ENCODE measurements around the gene DCST2.
A peak's percentile ranks its signal among the peaks of the same experiment; 100 is the strongest.

Gene DCST2

DNA sequence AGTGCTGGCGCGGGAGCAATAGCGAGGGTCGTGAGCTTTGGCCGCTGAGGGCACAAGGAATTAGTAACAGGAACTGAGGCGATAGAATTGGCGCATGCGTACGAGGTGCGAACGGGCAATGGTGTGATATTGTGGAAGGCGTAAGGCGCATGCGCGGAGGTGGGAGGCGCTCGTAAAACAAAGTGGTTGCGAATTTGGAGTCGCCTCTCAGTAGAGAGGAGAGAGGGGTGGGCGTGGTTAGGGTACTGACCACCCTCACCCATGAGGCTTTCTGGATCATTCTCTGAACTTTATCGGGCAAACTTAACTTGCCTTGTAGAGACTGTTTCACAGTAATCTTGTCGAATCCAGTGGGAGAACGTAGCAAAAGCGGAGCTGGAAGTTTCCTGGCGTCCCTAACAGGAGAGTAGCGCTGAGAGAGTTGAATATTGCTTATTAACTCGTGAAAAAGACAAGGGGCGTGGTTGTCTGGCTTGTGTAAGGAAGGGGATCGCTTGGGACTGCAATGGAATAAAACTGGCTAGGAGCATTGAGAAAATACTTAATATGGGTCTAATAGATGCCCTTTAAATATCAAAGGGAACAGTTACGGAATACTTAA lies 58.7 kb downstream of the DCST2 start:
- peak; percentile 93 for DNase-seq (ENCODE audit: low read depth)

DNA sequence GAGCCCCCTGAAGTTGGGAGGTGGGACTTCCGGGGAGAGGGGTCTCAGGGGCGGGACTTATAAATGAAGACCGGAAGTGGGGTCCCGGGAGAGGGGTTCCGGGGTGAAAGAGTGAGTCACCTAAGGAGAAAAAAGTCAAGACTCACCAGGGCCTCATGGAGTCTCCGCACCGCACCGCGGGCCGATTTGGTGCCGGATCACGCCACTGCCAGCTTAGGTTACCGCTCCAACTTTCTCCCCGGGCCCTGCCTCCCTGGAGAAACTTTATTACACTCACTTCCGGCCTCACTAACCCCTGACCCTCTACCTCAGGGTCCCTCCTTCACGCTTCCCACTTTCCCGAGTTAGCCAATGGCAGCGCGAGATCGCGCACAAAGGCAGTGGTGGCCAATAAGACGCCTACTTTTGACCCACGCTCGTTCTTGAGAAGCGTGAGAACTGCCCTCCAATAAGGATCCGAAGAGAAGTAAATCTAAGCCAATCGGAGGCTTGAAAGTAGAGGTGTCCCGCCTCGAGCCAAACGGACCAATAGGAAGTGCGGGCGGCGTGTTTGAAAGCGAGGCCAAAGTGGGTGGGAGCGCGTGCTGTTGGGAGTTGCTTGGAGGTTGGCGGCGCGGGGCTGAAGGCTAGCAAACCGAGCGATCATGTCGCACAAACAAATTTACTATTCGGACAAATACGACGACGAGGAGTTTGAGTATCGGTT lies 59.3 kb downstream of the DCST2 start, which contains the start of gene CKS1B:
Gene CKS1B (plus strand): TSS at position 580 of the 706 bp plus-strand sequence. CDS start 65 bp downstream, at position 645.
- DNase-seq (ENCODE audit: low read depth), result peak; percentile 94

DNA sequence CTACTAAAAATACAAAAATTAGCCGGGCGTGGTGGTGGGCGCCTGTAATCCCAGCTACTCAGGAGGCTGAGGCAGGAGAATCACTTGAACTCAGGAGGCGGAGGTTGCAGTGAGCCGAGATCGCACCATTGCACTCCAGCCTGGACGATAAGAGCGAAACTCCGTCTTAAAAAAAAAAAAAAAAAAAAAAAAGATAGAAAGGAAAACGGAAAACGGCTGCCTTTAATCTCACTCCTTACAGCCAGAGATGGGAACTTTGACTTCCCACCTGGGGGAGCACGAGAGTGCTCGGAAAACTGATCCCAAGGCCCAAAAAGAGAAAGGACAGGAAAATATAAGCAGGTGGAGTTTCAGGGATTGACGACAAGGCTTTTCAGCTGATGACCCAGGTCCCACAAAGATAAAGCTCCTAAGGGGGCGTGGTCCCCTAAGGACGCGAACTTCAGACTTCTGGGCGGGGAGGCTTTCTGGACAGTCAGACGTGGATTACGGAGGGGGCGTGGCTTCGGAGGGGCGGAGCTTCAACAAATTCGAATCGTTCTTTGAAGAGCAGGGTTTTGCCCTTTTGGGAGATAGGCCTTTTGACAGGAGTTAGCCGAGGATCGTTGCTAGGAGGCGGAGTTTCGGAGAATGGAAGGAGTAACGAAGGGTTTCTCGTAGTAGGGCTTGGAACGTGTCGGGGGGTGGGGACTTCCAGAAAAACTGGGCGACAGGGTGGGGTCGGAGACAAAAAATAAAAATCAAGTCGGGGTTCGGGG lies 60.1 kb downstream of the DCST2 start:
- DNase-seq (ENCODE audit: low read depth), result peak; percentile 87

DNA sequence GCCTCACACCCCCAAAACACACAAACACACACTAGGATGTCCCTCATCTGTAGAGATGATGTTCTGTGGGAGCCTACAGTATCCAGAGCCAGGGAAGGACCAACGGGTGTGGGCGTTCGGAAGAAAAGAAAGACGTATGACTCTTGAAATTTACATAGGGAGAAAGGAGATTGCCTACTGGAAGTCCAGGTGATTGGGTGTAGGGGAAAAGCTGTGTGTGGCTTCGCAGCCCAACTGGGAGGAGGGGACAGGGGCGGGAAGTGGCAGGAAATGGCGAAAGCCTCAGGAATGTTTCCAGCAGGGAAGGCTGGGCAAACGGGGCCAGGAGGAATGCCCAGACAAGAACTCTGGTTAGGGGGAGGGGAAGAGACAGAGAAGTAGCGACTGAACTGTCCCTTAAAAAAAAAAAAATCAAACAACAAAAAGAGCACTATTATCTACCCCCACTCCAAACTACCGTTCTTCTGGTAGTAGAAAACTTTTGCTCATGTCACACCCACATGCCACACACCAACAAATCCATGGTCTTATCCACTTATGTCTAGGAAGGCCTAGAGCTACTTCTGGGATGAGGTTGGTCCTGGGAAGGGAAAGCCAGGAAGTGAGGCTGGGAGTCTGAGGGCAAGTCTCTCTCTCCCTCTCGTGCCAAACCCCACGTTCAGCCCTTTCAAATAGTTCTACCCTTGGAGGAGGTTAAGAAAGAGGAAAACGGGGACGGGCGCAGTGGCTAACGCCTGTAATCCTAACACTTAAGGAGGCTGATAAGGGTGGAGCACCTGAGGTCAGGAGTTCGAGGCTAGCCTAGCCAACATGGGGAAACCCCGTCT lies 60.9 kb downstream of the DCST2 start:
- DNase-seq (ENCODE audit: low read depth), result no peak

DNA sequence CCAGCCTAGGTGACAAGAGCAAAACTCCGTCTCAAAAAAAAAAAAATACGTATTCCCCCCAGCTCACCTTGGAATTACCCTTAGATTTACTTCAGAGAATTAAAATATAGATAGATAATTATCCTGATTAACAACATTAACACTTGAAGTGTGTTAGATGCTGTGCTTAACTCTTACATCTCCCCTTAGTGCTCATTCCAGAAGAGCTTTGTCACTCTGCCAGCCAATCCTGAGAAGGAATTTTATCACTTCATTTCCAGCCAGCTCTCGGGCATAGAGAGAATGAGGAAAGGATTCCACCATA lies 61.4 kb downstream of the DCST2 start:
- DNase-seq (ENCODE audit: low read depth), result no peak

DNA sequence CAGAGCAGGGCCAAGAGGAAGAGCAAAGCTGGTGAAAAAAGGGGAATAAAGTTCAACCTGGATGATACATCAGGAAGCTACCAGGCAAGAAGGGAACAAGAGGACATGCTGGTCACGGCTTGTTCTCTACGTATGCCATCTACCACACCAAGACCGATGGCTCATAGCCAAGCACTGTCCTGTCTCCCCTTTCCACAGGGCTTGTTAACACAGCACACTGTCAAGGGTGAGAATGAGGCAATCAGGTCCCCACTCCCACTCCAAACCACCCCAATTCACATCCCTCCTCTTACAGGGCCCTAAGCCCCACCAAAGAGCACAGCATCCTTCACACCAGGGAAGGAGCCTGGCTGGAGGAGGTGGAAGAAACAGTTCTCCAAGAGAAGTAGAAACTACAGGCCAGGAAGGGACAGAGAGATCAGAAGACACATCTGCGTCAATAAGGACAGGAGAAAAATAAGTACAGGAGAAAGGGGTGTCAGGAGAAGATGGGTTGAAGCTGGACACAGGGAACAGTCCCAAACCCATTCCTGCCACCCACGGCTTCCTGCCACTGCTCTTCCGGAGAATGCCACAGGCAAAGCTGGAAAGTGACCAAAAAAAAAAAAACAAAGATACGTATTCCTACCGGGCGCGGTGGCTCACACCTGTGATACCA lies 62.1 kb downstream of the DCST2 start:
- no peak for DNase-seq (ENCODE audit: low read depth)

DNA sequence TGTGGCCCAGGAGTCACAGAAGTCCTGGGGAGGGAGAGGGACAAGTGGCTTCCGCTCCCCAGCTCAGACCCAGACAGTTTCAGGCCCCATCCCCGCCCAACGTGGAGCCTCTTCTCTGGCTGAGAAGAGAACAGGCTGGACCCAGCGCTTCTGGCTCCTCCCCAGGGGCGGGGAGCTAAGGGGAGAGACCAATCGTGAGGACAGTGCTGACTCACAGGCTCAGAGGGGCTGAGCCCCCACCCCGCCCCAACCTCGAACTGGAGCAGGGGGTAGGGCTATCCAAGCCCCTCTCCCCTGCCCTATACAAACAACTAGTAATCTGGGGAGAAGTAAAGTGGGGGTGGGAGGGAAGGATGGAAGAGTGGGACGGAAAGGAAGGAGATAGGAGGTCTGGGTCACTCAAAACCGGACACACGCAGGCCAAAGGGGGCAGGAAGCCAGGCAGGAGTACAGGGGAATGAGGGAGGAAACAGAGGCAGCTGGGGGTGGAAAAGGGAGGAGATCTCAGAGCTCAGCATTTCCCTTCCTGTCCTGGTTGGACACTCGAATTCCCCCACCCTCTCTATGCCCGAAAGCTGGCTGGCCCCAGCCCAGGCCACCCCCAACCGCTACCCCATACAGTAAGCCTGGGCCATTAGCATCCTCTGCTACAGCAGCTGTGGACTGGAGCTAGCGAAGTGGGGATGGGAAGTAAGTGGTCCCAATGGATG lies 62.8 kb downstream of the DCST2 start, which contains the start of gene SHC1:
Gene SHC1 (minus strand): TSS at position 117 of the 710 bp plus-strand sequence. CDS start 221 bp downstream, outside the sequence.
- DNase-seq (ENCODE audit: low read depth), result no peak

DNA sequence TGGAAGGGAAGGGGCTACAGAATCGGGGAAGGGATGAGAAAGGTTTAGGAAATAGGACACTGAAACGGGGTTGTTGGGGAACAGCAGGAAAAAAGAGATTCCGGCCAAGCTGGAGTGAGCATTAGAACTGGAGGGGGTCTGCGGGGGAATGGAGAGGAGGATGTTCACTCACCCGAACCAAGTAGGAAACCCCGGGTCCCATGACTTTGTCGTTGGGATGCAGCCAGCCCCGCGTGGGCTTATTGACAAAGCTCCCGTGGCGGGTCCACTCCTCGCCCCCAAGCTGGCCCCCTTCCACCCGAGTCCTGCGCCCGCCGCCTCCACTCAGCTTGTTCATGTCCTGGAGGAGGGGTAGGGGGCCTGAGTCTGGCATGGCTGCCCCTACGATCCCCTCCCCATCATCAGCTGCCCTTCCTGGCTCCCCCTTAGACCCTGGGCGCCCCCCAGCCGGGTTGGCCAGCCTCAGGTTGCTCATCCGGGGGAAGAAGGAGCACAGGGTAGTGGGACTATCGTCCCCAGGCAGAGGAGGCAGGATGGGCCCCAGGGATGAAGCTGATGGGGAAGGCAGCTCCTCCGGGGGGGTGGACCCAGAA lies 63.6 kb downstream of the DCST2 start:
- no peak for DNase-seq (ENCODE audit: low read depth)

DNA sequence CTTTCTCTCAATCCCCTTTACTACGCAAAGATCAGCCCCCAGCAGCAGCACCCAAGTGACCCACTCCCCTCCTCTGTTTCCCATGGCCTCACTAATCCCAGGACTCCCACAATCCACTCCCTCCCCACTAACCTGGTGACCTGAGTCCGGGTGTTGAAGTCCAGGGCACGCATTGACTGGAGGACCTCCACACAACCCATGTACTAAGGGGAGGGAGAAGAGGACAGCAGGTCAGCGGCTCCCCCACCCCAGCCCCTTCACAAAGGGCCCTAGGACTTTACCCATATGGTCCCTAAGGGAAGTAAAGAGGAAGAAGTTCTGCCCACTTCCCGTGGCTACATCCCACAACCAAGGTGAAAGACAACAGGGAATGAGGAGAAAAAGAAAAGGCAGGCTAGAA lies 64.3 kb downstream of the DCST2 start:
- DNase-seq (ENCODE audit: low read depth), result no peak

DNA sequence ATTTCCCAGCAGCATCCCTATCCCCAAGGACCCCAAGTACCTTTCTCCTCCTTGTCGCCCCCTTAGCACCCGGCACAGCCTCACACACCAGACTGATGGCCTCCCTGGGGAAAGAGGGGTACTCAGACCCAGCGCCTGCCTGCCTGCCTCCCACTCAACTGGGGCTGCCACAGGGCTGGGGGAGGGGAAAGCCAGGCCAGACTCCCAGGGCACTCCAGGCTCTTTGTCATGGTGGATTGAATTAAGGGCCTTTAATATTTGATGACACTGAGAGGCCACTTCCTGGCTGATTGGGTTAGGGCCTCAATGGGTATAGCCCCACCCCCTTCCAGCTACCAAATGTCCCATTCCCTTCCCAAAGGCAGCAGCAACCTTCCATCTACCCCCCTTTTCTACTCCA lies 64.8 kb downstream of the DCST2 start:
- DNase-seq (ENCODE audit: low read depth), result no peak
